HepG2 (cell line): Measurements from ENCODE around the gene TBC1D5. TPM values are rescaled to one million over a fixed set of nuclear protein-coding genes. Genes with fewer than 3 reads are reported as not detected.

Source experiments
- ATAC-seq: fragments of 200-7000 bp; cut with Tn5 transposase; 3 replicates; pipeline ENCODE4 v1.9.1; 2020; ENCODE audit warnings: mild to moderate bottlenecking, moderate library complexity
- BruUV-seq: library from RNA; stranded (reverse); fragments of 400-500 nt; replicated peaks from 2 replicates; lab custom pipeline; 2021; lab: Mats Ljungman, UMichigan
- CTCF ChIA-PET: fragments of 300-600 bp; formaldehyde crosslinking; extraction: SDS; loops from one replicate; lab custom pipeline; 2021; ENCODE audit warnings: low total read pairs, inconsistent platforms, low intra/inter-chr PET ratio; lab: Yijun Ruan, JAX
- POLR2A ChIA-PET: fragments of 350-600 bp; sonication (Branson Sonifier 250); formaldehyde crosslinking; loops from one replicate; lab custom pipeline; 2020; ENCODE audit warnings: antibody characterized with exemption, inconsistent platforms; lab: Yijun Ruan, JAX
- DNase-seq: peaks from one replicate; pipeline ENCODE4 v3.0.0-alpha.2; 2015; ENCODE audit warnings: low spot score
- FAIRE-seq: peaks from 3 replicates; lab custom pipeline; 2011; peaks lifted over from hg19 to GRCh38; lab: Jason Lieb, UNC
- H2AFZ ChIP-seq: one replicate; pipeline ENCODE4 v1.6.1; 2011; ENCODE audit warnings: low read length, inconsistent platforms
- H3K27ac ChIP-seq: fragments of 300-600 bp; 3 replicates; pipeline ENCODE4 v1.8.0; 2011; ENCODE audit warnings: mixed run types, mild to moderate bottlenecking, mixed read lengths, low read length, inconsistent platforms; ENCODE audit not compliant: insufficient read depth; ENCODE audit errors: extremely low read length
- H3K27me3 ChIP-seq, 2 experiments: fragments of 200-600 bp in 1 of 2; 2 replicates in 1 of 2; 3 replicates in 1 of 2; pipeline versions ENCODE4 v1.6.0 to v1.8.0; 2011; ENCODE audit warnings: low read length in 2 of 2, mild to moderate bottlenecking in 2 of 2, moderate library complexity in 2 of 2, inconsistent platforms in 1 of 2; ENCODE audit not compliant: insufficient read depth in 2 of 2, control insufficient read depth in 1 of 2
- H3K36me3 ChIP-seq, 2 experiments: fragments of 200-600 bp in 1 of 2; replicated peaks in 1 of 2; 2 replicates in 1 of 2; 3 replicates in 1 of 2; pipeline versions ENCODE4 v1.5.1 to v1.8.0; 2011; ENCODE audit warnings: low read length in 2 of 2, inconsistent platforms in 1 of 2; ENCODE audit not compliant: insufficient read depth in 2 of 2, control insufficient read depth in 1 of 2
- H3K4me1 ChIP-seq: 2 replicates; pipeline ENCODE4 v1.5.1; 2012; ENCODE audit warnings: low read length, inconsistent platforms; ENCODE audit not compliant: insufficient read depth
- H3K4me2 ChIP-seq: 2 replicates; pipeline ENCODE4 v1.6.0; 2011; ENCODE audit warnings: low read depth, low read length, inconsistent platforms
- H3K4me3 ChIP-seq, 3 experiments: fragments of 200-600 bp in 1 of 3; sonication (generic), shearing (Covaris generic) in 1 of 3; replicated peaks in 1 of 3; 2 replicates each; pipeline ENCODE4 v1.5.1; 2011 to 2016; ENCODE audit warnings: low read length in 3 of 3, inconsistent platforms in 2 of 3, low read depth in 2 of 3, mild to moderate bottlenecking in 2 of 3, control low read depth in 1 of 3, mixed read lengths in 1 of 3; ENCODE audit not compliant: insufficient read depth in 1 of 3
- H3K79me2 ChIP-seq: one replicate; pipeline ENCODE4 v1.6.1; 2011; ENCODE audit warnings: low read length, inconsistent platforms; ENCODE audit not compliant: insufficient read depth
- H3K9ac ChIP-seq: 2 replicates; pipeline ENCODE4 v1.6.0; 2011; ENCODE audit warnings: mild to moderate bottlenecking, low read depth, low read length, inconsistent platforms; ENCODE audit not compliant: insufficient read depth
- H3K9me3 ChIP-seq: 2 replicates; pipeline ENCODE4 v1.5.1; 2012; ENCODE audit warnings: mild to moderate bottlenecking, low read length
- H4K20me1 ChIP-seq: 2 replicates; pipeline ENCODE4 v1.6.0; 2011; ENCODE audit warnings: inconsistent platforms, mild to moderate bottlenecking, low read length, moderate library complexity; ENCODE audit not compliant: insufficient read depth
- CCDC6 ChIP-seq: sonication (generic); formaldehyde crosslinking; IDR thresholded peaks from 2 replicates; pipeline ENCODE4 v1.8.1; 2022; ENCODE audit warnings: mild to moderate bottlenecking, missing genetic modification reagents, moderate library complexity
- GTF2F1 ChIP-seq: fragments of 150-350 bp; IDR thresholded peaks from 2 replicates; pipeline ENCODE4 v1.6.1; 2014; ENCODE audit warnings: low read length
- HBP1 ChIP-seq: IDR thresholded peaks from 2 replicates; pipeline ENCODE4 v1.6.1; 2016; ENCODE audit warnings: low read depth, control low read depth
- ISL2 ChIP-seq: sonication (generic); formaldehyde crosslinking; IDR thresholded peaks from 2 replicates; pipeline ENCODE4 v1.5.0; 2020; ENCODE audit warnings: missing genetic modification reagents
- JDP2 ChIP-seq: sonication (generic); formaldehyde crosslinking; IDR thresholded peaks from 2 replicates; pipeline ENCODE4 v1.8.1; 2022; ENCODE audit warnings: missing genetic modification reagents, borderline replicate concordance
- MATR3 ChIP-seq: sonication (generic); formaldehyde crosslinking; IDR thresholded peaks from 2 replicates; pipeline ENCODE4 v1.4.0; 2020; ENCODE audit warnings: missing genetic modification reagents
- MTA3 ChIP-seq: sonication (generic); formaldehyde crosslinking; IDR thresholded peaks from 2 replicates; pipeline ENCODE4 v1.4.0; 2020; ENCODE audit warnings: missing genetic modification reagents
- NFE2L2 ChIP-seq: fragments of 150-350 bp; IDR thresholded peaks from 2 replicates; pipeline ENCODE4 v1.6.1; 2014; ENCODE audit warnings: low read length
- NFIC ChIP-seq: IDR thresholded peaks from 2 replicates; pipeline ENCODE4 v1.6.1; 2012; ENCODE audit warnings: mild to moderate bottlenecking, low read length, inconsistent platforms
- SAP130 ChIP-seq: IDR thresholded peaks from 2 replicates; pipeline ENCODE4 v1.6.1; 2016; ENCODE audit warnings: low read depth
- TRIM24 ChIP-seq: sonication (generic); formaldehyde crosslinking; IDR thresholded peaks from 2 replicates; pipeline ENCODE4 v1.8.0; 2022; ENCODE audit warnings: mild to moderate bottlenecking, missing genetic modification reagents
- ZFP91 ChIP-seq: sonication (generic); formaldehyde crosslinking; IDR thresholded peaks from 2 replicates; pipeline ENCODE4 v1.9.0; 2022; ENCODE audit warnings: missing genetic modification reagents, mild to moderate bottlenecking, borderline replicate concordance
- ZNF282 ChIP-seq: fragments of 450-650 bp; IDR thresholded peaks from 2 replicates; pipeline ENCODE4 v1.6.1; 2018; ENCODE audit not compliant: partially characterized antibody
- ZNF335 ChIP-seq: sonication (generic); formaldehyde crosslinking; IDR thresholded peaks from 2 replicates; pipeline ENCODE4 v1.4.0; 2020; ENCODE audit warnings: missing genetic modification reagents
- ZNF629 ChIP-seq: sonication (generic); formaldehyde crosslinking; conservative IDR thresholded peaks from 2 replicates; pipeline ENCODE4 v1.5.0; 2020; ENCODE audit warnings: missing genetic modification reagents
- WGBS: methylation state at CpG from one replicate; pipeline ENCODE4 v1.1.6; 2017; ENCODE audit warnings: low lambda C conversion rate; 5-methylcytosine and 5-hydroxymethylcytosine counted together
- in situ Hi-C: cut with HindIII; loops from 2 replicates; pipeline ENCODE4 v1.10.0; 2017; ENCODE audit warnings: low pct_unique_long_range_greater_than_20kb; ENCODE audit not compliant: extremely low pct_ligation_motif_present
- intact Hi-C: fragments of 100-400 bp; cut with micrococcal nuclease; formaldehyde crosslinking; loops from one replicate; pipeline ENCODE4 v1.10.0; 2022; ENCODE audit not compliant: unreplicated experiment
- polyA plus RNA-seq, 8 experiments: library from polyadenylated mRNA; depleted of rRNA in 3 of 8; stranded (reverse) in 7 of 8; unstranded in 1 of 8; fragments of >200 nt; fragmentation: Illumina TruSeq in 4 of 8; extraction: Trizol in 4 of 8; gene quantifications; 2 replicates each; pipeline versions ENCODE4 v1.2.1 to v1.2.3, GENCODE V29; 2011 to 2016; ENCODE audit warnings: low read depth in 4 of 8, missing spikeins in 1 of 8, mixed read lengths in 1 of 8; ENCODE audit not compliant: insufficient read depth in 1 of 8
- total RNA-seq, 5 experiments: library from RNA; depleted of rRNA; stranded (reverse); fragments of >200 nt; fragmentation: Illumina TruSeq; extraction: Trizol; gene quantifications; 2 replicates each; pipeline ENCODE4 v1.2.3, GENCODE V29; 2016; ENCODE audit warnings: low read depth in 1 of 5

TBC1D5 gene
- total and polyA plus RNA-seq, 2 of the 13 experiments (the other 11 are each of a cell fraction or from before 2014, with no cell fraction given), result 19.2 to 33.3 TPM

GRCh38 chr3:17752876-17753631 is 10.6 kb upstream of the TBC1D5 start:
- TF ChIP-seq JDP2 (CRISPR knock-in tag) (no peak), NFE2L2 (0 out of 2 replicates have a peak, but pooled peaks have one; percentile 23)
- FAIRE-seq, result no peak
- Histone ChIP-seq H2AFZ (no peak overlapping the region), H3K4me1 (peaks cover 25% of the 10 kb centered on the region), H3K27me3 (peaks cover 0 to 4% of the 10 kb centered on the region in 2 experiments; a peak in 1 of 5 replicates), H3K9me3 (no peaks in the 10 kb centered on the region), H3K4me3 (no peak overlapping the region), H3K4me2 (no peak overlapping the region), H3K79me2 (no peaks in the 10 kb centered on the region), H3K9ac (no peak overlapping the region), H3K27ac (no peak overlapping the region), H3K36me3 (no peaks in the 10 kb centered on the region), H4K20me1 (no peaks in the 10 kb centered on the region)
- intact Hi-C loops (no loop called here), in situ Hi-C loops (no loop called here)
- CTCF ChIA-PET, result no interaction called here
- no peak for ATAC-seq
- no peak for DNase-seq
- WGBS, result 47% methylated on average over 1 of the region's 1 CpG
- BruUV-seq, result no TSS peak
- POLR2A ChIA-PET, result interaction anchor here (1.2 kb wide), 1 partner anchor 10 kb away, joined by 7 read pairs; the partner anchor contains the start of gene TBC1D5

- Histone ChIP-seq H3K9me3 (no peaks in the 10 kb centered on the region), H3K79me2 (no peaks in the 10 kb centered on the region), H3K27ac (no peak overlapping the region), H3K27me3 (peaks cover 0 to 4% of the 10 kb centered on the region in 2 experiments; a peak in 1 of 5 replicates), H3K9ac (no peak overlapping the region), H3K4me1 (peaks cover 31% of the 10 kb centered on the region), H3K36me3 (no peaks in the 10 kb centered on the region), H3K4me3 (no peak overlapping the region), H3K4me2 (no peak overlapping the region), H4K20me1 (no peaks in the 10 kb centered on the region), H2AFZ (no peak overlapping the region)
- DNase-seq (no peak), FAIRE-seq (no peak), ATAC-seq (no peak)
- intact Hi-C loops (no loop called here), in situ Hi-C loops (no loop called here)
- TF ChIP-seq MATR3 (CRISPR knock-in tag), result no peak
- no peak for TF ChIP-seq MTA3 (CRISPR knock-in tag)
- TF ChIP-seq HBP1 (CRISPR knock-in tag), result no peak
- no peak for TF ChIP-seq CCDC6 (CRISPR knock-in tag)
- TF ChIP-seq ZFP91 (CRISPR knock-in tag), result no peak
- TF ChIP-seq TRIM24 (CRISPR knock-in tag), result no peak
- no peak for TF ChIP-seq ZNF335 (CRISPR knock-in tag)
- no peak for TF ChIP-seq ZNF629 (CRISPR knock-in tag)
- no peak for TF ChIP-seq NFIC
- no peak for TF ChIP-seq ISL2 (CRISPR knock-in tag)
- TF ChIP-seq GTF2F1, result no peak
- TF ChIP-seq ZNF282, result no peak
- TF ChIP-seq SAP130 (CRISPR knock-in tag), result no peak
- no TSS peak for BruUV-seq
- WGBS, result 10% methylated on average over 2 of the region's 2 CpGs
- ChIA-PET CTCF (no interaction called here), POLR2A (interaction anchor here (1.2 kb wide), 1 partner anchor 10 kb away, joined by 7 read pairs; the partner anchor contains the start of gene TBC1D5)
These were observed 10.0 kb upstream of the TBC1D5 start for GRCh38 chr3:17752436-17752835.
